GM03348 (cell line): ENCODE data around the gene ZNF778.
"Not testable (repeated sequence)": the region's sequence is repeated elsewhere in the genome, so short reads cannot be mapped to it uniquely, and the experiment has no call there.

Source experiments
- DNase-seq: peaks from one replicate; pipeline ENCODE4 v3.0.0; 2012; ENCODE audit warnings: low spot score

Gene ZNF778

DNA sequence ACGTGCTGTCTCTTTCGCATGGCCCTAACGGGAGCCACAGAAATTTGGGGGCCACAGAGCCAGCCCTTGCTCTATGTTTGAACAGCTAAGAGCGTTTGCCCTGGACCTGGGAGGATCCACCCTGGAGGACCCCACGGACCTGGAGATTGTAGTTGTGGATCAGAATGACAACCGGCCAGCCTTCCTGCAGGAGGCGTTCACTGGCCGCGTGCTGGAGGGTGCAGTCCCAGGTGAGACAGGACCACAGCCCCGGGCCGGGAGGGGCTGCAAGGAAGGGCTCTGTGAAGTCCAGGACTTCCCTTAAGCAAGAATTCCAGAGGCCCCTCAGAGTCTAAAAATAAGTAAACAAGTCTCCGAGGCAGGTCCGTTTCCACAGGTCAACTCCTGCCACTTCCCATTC is 34.0 kb upstream of the ZNF778 start:
- DNase-seq = no peak

DNA sequence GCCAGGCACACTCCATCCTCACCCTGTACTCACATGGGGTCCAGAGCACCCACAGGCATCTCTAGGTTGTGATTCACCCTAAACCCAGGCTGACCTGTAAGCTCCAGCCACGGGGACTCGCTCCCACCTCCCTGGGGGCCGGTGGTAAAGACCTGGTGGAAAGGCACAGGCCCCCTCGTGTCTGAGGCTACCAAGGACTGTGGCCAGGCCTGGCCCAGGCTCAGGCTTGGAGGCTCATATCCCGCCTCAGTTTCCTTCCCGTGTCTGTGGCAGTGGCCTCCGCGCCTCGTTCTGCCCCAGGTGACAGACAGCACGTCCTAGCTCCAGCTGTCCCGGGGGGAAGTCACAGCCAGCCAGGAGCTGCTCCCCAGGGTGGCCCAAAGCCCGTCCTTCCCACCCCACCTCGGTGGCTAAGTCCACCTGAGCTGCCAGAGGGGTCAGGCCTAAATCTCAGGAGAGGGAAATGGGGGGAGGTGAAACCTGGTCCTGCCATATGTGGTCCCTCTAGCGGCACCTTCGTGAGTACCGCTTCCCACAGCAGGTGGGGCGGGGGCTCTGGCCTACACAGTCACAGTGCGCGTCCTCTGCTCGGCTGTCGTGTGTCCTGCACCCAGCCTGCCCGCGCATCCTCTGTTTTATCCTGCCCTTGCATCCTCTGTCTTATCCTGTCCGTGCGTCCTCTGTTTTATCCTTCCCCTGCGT is 33.4 kb upstream of the ZNF778 start:
- DNase-seq = no peak

DNA sequence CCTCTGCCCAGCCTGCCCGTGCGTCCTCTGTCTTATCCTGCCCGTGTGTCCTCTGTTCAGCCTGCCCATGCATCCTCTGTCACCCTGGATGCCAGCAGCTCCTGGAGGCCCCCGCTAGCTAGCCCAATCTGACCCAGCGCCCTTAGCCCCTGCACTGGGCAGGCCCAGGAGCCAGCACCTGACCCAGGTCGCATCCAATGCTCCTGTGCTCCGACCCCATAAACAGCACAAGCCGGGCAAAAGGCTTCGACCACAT is 32.9 kb upstream of the ZNF778 start:
- no peak for DNase-seq

DNA sequence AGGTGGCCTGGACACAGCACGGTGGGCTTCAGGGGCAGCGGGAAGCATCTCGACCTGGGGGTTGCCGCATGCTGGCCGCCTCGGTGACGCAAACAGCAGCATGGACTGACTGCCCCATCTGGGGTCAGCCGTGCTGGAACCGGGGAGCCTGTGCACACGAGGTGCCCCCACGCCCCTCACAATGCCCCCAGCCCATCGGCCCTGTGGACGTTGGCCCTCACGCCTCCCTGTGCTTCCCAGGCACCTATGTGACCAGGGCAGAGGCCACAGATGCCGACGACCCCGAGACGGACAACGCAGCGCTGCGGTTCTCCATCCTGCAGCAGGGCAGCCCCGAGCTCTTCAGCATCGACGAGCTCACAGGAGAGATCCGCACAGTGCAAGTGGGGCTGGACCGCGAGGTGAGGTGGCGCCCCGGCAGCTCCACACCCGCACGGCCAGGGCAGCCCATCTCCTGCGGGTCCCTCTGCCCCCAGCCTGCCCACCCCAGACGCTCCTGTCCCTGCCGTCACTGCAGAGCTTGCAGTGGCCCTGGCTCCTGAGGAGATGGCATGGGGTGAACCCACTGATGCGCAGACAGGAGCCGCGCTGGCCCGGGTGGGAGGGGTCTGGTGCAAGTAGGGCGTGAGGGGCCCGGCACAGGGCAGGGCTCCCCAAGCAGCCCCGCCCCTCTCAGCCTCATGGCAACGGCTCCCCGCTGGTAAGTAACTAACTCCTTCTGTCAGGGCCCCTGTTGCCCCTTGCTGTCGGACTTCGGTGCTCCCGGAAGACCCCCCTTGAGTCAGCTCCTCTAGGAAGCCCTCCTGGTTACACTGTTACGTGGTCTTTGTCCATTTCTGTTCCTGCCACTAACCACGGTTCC is 32.3 kb upstream of the ZNF778 start:
- no peak for DNase-seq

DNA sequence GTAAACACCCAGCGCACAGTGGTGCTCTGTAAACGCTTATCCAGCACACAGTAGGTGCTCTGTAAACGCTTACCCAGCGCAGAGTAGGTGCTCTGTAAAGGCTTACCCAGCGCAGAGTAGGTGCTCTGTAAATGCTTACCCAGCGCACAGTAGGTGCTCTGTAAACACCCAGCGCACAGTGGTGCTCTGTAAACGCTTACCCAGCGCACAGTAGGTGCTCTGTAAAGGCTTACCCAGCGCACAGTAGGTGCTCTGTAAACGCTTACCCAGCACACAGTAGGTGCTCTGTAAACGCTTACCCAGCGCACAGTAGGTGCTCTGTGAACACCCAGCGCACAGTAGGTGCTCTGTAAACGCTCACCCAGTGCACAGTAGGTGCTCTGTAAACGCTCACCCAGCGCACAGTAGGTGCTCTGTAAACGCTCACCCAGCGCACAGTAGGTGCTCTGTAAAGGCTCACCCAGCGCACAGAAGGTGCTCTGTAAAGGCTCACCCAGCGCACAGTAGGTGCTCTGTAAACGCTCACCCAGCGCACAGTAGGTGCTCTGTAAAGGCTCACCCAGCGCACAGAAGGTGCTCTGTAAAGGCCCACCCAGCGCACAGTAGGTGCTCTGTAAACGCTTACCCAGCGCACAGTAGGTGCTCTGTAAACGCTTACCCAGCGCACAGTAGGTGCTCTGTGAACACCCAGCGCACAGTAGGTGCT is 31.5 kb upstream of the ZNF778 start:
- not testable (repeated sequence) for DNase-seq

DNA sequence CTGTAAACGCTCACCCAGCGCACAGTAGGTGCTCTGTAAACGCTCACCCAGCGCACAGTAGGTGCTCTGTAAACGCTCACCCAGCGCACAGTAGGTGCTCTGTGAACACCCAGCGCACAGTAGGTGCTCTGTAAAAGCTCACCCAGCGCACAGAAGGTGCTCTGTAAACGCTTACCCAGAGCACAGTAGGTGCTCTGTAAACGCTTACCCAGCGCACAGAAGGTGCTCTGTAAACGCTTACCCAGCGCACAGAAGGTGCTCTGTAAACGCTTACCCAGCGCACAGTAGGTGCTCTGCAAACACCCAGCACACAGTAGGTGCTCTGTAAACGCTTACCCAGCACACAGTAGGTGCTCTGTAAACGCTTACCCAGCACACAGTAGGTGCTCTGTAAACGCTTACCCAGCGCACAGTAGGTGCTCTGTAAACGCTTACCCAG is 30.9 kb upstream of the ZNF778 start:
- DNase-seq = not testable (repeated sequence)

DNA sequence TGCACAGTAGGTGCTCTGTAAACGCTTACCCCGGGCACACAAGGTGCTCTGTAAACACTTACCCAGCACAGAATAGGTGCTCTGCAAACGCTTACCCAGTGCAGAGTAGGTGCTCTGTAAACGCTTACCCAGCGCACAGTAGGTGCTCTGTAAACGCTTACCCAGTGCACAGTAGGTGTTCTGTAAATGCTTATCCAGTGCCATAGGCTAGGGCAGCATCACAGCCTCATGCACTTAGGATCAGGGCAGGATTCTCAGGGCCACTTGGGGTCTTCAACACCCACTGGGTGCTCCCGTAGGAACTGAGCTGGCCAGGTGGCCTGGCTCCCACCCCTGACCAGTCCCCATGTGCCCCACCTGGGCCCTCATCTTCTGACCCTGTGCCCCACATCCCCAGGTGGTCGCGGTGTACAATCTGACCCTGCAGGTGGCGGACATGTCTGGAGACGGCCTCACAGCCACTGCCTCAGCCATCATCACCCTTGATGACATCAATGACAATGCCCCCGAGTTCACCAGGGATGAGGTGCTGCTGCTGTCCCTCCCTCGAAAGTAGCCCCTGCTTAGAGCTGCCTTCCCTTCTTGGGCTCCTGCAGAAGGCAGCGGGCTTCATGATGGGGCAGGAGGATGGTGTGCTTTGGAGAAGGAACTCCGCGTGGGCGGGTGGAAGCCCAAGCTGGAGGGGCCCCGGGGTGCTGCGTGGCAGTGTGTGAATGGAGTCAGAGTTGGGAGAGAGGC is 30.3 kb upstream of the ZNF778 start:
- DNase-seq = no peak

DNA sequence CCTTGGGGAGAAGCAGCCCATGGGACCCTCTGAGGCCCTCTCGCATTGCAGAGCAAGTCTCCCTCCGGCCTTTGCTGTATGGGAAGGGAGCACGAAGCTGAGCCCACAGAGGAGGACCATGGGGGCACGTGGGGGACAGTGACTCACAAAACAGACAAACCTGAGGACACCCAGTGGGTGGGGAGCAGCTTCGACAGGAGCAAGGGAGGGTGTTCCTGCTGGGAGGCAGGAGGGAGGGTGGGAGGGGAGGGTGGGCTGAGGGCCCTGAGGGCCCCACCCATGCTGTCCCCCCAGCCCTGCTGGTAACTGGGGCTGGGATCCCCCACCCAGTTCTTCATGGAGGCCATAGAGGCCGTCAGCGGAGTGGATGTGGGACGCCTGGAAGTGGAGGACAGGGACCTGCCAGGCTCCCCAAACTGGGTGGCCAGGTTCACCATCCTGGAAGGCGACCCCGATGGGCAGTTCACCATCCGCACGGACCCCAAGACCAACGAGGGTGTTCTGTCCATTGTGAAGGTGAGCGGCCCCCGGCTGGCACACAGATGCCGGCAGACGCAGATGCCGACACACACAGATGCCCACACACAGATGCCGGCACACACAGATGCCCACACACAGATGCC is 29.6 kb upstream of the ZNF778 start:
- no peak for DNase-seq

DNA sequence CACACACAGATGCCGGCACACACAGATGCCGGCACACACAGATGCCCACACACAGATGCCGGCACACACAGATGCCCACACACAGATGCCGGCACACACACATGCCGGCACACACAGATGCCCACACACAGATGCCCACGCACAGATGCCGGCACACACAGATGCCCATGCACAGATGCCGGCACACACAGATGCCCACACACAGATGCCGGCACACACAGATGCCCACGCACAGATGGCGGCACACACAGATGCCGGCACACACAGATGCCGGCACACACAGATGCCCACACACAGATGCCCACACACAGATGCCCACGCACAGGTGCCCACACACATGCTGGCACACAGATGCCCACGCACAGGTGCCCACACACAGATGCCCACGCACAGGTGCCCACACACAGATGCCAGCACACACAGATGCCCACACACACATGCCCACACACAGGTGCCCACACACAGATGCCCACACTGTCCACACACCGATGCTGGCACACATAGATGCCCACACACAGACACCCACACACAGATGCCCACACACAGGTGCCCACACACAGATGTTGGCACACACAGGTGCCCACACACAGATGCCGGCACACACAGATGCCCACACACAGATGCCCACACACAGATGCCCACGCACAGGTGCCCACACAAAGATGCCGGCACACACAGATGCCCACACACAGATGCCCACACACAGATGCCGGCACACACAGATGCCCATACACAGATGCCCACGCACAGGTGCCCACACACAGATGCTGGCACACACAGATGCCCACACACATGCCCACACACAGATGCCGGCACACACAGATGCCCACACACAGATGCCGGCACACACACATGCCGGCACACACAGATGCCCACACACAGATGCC is 28.8 kb upstream of the ZNF778 start:
- not testable (repeated sequence) for DNase-seq

DNA sequence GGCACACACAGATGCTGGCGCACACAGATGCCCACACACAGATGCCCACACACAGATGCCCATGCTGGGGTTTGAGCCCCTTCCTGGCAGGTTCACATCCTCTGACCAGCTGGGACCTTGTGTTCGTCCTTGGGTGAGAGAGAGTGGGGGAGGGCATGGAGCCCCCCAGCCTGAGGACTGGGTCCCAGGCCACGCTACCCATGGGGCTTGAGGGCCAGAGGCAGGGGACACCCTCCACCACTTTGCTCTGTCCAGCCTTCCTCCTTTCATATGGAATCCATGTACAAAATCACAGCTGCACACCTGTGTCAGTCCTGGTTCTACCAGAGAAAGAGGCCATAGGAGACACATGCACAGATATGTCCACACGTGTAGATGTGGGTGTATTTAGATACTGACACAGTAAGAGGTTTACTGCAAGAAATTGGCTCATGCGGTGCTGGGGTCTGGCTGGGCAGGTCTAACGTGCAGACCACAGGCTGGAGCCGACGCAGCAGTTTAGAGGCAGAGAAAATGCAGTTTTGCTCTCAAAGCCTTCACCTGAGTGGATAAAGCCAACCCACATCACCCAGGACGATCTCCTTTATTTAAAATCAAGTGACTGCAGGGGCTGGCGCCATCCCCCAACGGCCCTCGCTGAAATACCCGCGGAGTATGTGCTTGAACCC is 28.0 kb upstream of the ZNF778 start:
- no peak for DNase-seq

DNA sequence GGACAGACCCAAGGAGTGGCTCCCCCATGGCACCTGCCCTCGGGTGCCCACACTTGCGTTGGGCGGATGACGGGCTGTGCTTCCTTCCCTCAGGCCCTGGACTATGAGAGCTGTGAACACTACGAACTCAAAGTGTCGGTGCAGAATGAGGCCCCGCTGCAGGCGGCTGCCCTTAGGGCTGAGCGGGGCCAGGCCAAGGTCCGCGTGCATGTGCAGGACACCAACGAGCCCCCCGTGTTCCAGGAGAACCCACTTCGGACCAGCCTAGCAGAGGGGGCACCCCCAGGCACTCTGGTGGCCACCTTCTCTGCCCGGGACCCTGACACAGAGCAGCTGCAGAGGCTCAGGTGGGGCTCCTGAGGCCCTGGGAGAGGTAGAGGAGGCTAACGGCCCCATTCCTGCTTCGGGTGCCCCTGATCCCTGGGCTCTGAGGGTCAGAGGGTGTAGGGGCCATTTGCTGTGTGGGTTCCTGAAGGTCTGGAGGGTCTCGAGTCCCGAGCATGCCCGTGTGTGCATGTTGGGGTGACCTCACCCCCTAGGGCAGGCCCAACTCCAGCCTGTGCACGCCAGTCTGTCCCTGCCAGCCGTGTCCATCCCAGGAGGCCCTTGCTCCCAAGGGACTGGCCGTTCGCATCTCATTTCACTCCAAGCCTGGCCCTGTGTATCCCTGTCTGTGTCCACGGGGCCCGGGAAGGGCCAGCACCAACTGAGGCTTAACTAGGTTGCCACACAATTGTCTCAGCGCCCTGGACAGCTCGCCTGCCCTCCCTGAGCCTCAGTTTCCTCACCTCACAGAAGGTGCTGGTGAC is 27.1 kb upstream of the ZNF778 start:
- DNase-seq = no peak

DNA sequence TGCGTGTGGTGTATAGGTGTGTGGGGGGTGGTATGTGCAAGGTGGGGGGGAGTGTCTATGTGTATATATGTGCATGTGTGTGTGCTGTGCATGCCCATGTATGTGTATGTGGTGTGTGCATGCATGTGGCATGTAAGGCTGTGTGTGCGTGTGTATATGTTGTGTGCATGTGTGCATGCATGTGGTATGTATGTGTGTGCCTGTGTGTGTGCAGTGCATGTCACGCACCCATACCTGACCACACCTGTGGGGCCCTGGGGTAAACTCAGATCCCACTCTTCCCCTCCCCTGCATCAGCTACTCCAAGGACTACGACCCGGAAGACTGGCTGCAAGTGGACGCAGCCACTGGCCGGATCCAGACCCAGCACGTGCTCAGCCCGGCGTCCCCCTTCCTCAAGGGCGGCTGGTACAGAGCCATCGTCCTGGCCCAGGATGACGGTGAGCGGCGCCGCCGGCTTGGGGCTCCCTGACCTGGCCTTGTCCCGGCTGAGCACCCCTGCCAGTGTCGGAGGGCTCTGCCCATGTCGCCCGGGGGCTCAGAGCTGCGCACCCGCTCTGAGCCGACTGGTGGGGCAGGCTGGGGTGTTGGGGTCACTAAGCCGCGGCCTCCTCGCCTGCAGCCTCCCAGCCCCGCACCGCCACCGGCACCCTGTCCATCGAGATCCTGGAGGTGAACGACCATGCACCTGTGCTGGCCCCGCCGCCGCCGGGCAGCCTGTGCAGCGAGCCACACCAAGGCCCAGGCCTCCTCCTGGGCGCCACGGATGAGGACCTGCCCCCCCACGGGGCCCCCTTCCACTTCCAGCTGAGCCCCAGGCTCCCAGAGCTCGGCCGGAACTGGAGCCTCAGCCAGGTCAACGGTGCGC is 26.2 kb upstream of the ZNF778 start:
- DNase-seq = no peak

DNA sequence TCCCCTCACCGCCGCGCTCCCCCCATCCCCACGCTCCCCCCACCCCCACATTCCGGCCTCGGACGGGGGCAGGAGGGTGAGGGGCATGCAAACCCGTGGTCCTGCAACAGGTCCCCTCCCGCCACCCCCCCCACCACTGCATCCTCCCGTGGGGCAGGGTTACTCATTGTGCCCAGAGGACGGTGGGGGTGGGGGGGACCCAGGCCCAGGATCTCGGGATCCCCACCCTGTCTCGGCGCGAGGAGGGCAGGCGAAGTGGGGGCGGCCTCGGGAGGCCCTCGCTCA is 25.7 kb upstream of the ZNF778 start:
- DNase-seq = no peak

DNA sequence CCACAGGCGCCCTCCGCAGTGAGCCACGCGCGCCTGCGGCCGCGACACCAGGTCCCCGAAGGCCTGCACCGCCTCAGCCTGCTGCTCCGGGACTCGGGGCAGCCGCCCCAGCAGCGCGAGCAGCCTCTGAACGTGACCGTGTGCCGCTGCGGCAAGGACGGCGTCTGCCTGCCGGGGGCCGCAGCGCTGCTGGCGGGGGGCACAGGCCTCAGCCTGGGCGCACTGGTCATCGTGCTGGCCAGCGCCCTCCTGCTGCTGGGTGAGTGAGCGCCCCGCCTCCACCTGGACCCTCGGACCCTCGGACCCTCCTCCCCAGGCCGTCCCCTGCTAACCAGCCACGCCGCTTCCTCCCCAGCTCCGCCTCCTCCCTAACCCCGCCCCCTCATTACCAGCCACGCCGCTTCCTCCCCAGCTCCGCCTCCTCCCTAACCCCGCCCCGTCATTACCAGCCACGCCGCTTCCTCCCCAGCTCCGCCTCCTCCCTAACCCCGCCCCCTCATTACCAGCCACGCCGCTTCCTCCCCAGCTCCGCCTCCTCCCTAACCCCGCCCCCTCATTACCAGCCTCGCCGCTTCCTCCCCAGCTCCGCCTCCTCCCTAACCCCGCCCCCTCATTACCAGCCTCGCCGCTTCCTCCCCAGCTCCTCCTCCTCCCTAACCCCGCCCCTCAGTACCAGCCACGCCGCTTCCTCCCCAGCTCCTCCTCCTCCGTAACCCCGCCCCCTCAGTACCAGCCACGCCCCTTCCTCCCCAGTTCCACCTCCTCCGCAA is 25.1 kb upstream of the ZNF778 start:
- peak; percentile 76 for DNase-seq

DNA sequence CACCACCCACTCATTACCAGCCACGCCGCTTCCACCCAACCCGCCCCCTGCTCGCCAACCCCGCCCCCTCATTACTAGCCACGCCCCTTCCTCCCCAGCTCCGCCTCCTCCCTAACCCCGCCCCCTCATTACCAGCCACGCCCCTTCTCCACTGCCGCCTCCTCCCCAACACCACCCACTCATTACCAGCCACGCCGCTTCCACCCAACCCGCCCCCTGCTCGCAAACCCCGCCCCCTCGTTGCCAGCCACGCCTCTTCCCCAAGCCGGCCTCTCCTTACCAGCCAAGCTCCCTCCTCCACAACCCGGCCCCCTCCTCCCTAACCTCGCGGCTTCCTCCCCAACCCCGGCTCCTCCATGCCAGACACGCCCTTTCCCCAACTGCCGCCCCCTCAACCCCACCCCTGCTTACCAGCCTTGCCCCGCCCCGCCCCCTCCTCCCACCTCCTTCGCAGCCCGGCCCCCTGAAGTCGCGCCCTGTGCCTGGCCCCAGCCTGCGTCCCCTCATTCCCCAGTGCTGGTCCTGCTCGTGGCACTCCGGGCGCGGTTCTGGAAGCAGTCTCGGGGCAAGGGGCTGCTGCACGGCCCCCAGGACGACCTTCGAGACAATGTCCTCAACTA is 24.4 kb upstream of the ZNF778 start:
- DNase-seq = peak; percentile 70

DNA sequence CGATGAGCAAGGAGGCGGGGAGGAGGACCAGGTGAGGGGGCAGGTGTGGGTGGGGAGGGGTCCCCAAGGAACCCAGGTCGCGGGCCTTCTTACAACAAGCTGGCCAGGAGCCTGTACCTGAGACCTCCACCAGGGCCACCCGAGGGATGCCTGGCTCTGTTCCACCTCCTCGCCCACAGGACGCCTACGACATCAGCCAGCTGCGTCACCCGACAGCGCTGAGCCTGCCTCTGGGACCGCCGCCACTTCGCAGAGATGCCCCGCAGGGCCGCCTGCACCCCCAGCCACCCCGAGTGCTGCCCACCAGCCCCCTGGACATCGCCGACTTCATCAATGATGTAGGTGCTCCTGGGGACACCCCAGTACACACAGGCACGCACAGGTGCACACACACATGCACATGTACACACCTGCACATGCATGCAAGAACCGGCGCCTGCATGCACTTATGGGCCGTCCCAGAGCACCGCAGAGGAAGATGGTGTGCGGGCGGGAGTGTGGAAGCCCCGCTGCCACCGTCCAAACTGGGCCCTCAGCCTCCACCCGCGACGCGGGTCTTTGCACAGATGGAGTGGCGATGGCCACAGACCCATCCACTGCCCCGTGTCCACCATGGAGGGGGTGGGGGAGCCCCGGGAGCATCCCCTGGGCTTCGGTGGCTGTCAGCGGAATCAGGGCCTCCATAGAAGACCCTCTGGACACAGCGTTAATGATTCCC is 23.8 kb upstream of the ZNF778 start:
- no peak for DNase-seq
